ENCODE data around the gene CCNT1.

- TF ChIP-seq CTCF (IDR thresholded peaks at IDR 0.05) (no peak), POLR2A (IDR thresholded peaks at IDR 0.05) (no peak)
Observed at GRCh38 chr12:48668996-48669395, 47.5 kb downstream of the CCNT1 start.
